Amygdala (tissue), 56 donors: ENCODE data around the gene C1QL4.
"Not testable (repeated sequence)": the region's sequence is repeated elsewhere in the genome, so short reads cannot be mapped to it uniquely, and the experiment has no call there.

Experiments
- DNase-seq, 56 donors: peaks; one replicate each; lab custom pipeline; 2025; lab: John Stamatoyannopoulos, UW

The C1QL4 gene

GRCh38 chr12:49314811-49315210, 22.2 kb downstream of the C1QL4 start:
- DNase-seq, result no peak

GRCh38 chr12:49310451-49311000, 26.5 kb downstream of the C1QL4 start:
- not testable (repeated sequence) for DNase-seq

GRCh38 chr12:49309386-49309785, 27.6 kb downstream of the C1QL4 start:
- no peak for DNase-seq

- no peak for DNase-seq
These were observed 31.1 kb downstream of the C1QL4 start for GRCh38 chr12:49305762-49306510.

GRCh38 chr12:49304161-49304560, 32.8 kb downstream of the C1QL4 start:
- no peak for DNase-seq

GRCh38 chr12:49301760-49302159, 35.2 kb downstream of the C1QL4 start:
- no peak for DNase-seq

- DNase-seq, result no peak
These were observed 38.8 kb downstream of the C1QL4 start for GRCh38 chr12:49298160-49298559.

- DNase-seq, result no peak
These were observed 39.3 kb downstream of the C1QL4 start for GRCh38 chr12:49297695-49298060.

GRCh38 chr12:49296836-49297694, 39.9 kb downstream of the C1QL4 start:
- DNase-seq, result no peak

GRCh38 chr12:49296034-49296835, 40.8 kb downstream of the C1QL4 start:
- no peak for DNase-seq

GRCh38 chr12:49295082-49295936, 41.7 kb downstream of the C1QL4 start, which contains the start of gene PRPH:
Gene PRPH (plus strand): TSS chr12:49295147. CDS start chr12:49295201, 54 bp downstream.
- no peak for DNase-seq

GRCh38 chr12:49294804-49295081, 42.2 kb downstream of the C1QL4 start:
- DNase-seq, result no peak

GRCh38 chr12:49294086-49294803, 42.7 kb downstream of the C1QL4 start:
- DNase-seq, result no peak

GRCh38 chr12:49293056-49293956, 43.7 kb downstream of the C1QL4 start:
- peak in 14 of 56 donors; percentile 3 to 46 (median 14) for DNase-seq

GRCh38 chr12:49292729-49293055, 44.3 kb downstream of the C1QL4 start:
- DNase-seq, result no peak

GRCh38 chr12:49288922-49289555, 47.9 kb downstream of the C1QL4 start:
- DNase-seq, result no peak

GRCh38 chr12:49288412-49288853, 48.6 kb downstream of the C1QL4 start:
- DNase-seq, result peak in 29 of 56 donors; percentile 1 to 70 (median 17)

- no peak for DNase-seq
These were observed 49.1 kb downstream of the C1QL4 start for GRCh38 chr12:49287876-49288275.
